ENCODE measurements around the gene COPS2. TPM values are rescaled to one million over a fixed set of nuclear protein-coding genes. Genes with fewer than 3 reads are reported as not detected.

COPS2 gene
- total RNA-seq, 1 experiment from 2014 or later, result 68.6 TPM

GRCh38 chr15:49199666-49200065 is 44.3 kb upstream of the COPS2 start:
- H3K4me3 Mint-ChIP-seq, result no peak overlapping the region
- H3K9me3 Mint-ChIP-seq, result peaks cover under 1% of the 10 kb centered on the region
- DNase-seq (ENCODE audit: low spot score) (no peak), ATAC-seq (no peak)
- H3K4me1 Mint-ChIP-seq, result peaks cover 8% of the 10 kb centered on the region; the same call in 1 of the 2 replicates
- H3K27ac Mint-ChIP-seq, result no peak overlapping the region; the same call in 1 of the 2 replicates
- H3K36me3 Mint-ChIP-seq, result peaks cover 4% of the 10 kb centered on the region; the same call in 1 of the 2 replicates
- ChIA-PET CTCF (no interaction called here), POLR2A (no interaction called here)
- TF ChIP-seq HMGA2 (CRISPR knock-in tag; IDR thresholded peaks at IDR 0.05) (peak; percentile 33; the same call in 1 of the 2 replicates), SP1 (CRISPR knock-in tag; conservative IDR thresholded peaks at IDR 0.05) (no peak), ZNF416 (CRISPR knock-in tag; IDR thresholded peaks at IDR 0.05) (no peak), NR3C1 (CRISPR knock-in tag; conservative IDR thresholded peaks at IDR 0.05; ENCODE audit: low read depth) (no peak), MAX (CRISPR knock-in tag; IDR thresholded peaks at IDR 0.05) (no peak)
- H3K27me3 Mint-ChIP-seq (ENCODE audit: low read depth), result no peaks in the 10 kb centered on the region

- Mint-ChIP-seq H3K27ac (no peak overlapping the region), H3K4me1 (peaks cover 8% of the 10 kb centered on the region; the same call in 1 of the 2 replicates), H3K4me3 (no peak overlapping the region), H3K27me3 (ENCODE audit: low read depth) (no peaks in the 10 kb centered on the region), H3K9me3 (no peaks in the 10 kb centered on the region), H3K36me3 (no peaks in the 10 kb centered on the region)
- DNase-seq (ENCODE audit: low spot score) (no peak), ATAC-seq (no peak)
- ChIA-PET CTCF (interaction anchor here (0.6 kb wide), 1 partner anchor 1150 kb away, joined by 3 read pairs; no protein-coding TSS in a partner anchor), POLR2A (no interaction called here)
- TF ChIP-seq, protein P1, sequence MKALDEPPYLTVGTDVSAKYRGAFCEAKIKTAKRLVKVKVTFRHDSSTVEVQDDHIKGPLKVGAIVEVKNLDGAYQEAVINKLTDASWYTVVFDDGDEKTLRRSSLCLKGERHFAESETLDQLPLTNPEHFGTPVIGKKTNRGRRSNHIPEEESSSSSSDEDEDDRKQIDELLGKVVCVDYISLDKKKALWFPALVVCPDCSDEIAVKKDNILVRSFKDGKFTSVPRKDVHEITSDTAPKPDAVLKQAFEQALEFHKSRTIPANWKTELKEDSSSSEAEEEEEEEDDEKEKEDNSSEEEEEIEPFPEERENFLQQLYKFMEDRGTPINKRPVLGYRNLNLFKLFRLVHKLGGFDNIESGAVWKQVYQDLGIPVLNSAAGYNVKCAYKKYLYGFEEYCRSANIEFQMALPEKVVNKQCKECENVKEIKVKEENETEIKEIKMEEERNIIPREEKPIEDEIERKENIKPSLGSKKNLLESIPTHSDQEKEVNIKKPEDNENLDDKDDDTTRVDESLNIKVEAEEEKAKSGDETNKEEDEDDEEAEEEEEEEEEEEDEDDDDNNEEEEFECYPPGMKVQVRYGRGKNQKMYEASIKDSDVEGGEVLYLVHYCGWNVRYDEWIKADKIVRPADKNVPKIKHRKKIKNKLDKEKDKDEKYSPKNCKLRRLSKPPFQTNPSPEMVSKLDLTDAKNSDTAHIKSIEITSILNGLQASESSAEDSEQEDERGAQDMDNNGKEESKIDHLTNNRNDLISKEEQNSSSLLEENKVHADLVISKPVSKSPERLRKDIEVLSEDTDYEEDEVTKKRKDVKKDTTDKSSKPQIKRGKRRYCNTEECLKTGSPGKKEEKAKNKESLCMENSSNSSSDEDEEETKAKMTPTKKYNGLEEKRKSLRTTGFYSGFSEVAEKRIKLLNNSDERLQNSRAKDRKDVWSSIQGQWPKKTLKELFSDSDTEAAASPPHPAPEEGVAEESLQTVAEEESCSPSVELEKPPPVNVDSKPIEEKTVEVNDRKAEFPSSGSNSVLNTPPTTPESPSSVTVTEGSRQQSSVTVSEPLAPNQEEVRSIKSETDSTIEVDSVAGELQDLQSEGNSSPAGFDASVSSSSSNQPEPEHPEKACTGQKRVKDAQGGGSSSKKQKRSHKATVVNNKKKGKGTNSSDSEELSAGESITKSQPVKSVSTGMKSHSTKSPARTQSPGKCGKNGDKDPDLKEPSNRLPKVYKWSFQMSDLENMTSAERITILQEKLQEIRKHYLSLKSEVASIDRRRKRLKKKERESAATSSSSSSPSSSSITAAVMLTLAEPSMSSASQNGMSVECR (CRISPR knock-in tag; IDR thresholded peaks at IDR 0.05; ENCODE audit: borderline replicate concordance), result no peak
- TF ChIP-seq, protein P2, sequence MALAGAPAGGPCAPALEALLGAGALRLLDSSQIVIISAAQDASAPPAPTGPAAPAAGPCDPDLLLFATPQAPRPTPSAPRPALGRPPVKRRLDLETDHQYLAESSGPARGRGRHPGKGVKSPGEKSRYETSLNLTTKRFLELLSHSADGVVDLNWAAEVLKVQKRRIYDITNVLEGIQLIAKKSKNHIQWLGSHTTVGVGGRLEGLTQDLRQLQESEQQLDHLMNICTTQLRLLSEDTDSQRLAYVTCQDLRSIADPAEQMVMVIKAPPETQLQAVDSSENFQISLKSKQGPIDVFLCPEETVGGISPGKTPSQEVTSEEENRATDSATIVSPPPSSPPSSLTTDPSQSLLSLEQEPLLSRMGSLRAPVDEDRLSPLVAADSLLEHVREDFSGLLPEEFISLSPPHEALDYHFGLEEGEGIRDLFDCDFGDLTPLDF (CRISPR knock-in tag; IDR thresholded peaks at IDR 0.05), result no peak
- TF ChIP-seq SMAD4 (CRISPR knock-in tag; IDR thresholded peaks at IDR 0.05) (no peak), SOX15 (CRISPR knock-in tag; IDR thresholded peaks at IDR 0.05) (no peak), ZNF232 (CRISPR knock-in tag; IDR thresholded peaks at IDR 0.05) (no peak)
Measured at GRCh38 chr15:49196856-49197255, 41.5 kb upstream of the COPS2 start.

DNA sequence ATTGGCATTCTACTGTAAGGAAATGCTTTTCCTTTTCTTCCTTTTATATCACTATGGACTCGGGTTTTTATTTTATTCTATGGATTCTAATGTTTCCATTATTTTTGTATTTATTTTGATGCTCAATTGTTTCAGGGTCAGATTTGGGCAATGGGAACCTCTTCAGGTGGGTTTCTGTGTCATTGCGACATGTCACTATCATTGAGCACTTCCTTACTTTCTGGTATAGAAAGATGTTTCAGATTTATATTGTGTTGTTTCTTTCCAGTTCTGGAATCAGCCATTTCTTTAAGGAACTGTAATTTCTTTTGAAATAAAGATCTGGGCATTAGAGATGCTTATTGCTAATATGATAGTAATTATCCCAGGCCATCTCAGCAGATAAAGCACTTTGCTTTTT is 36.5 kb upstream of the COPS2 start:
- Mint-ChIP-seq H3K9me3 (no peaks in the 10 kb centered on the region), H3K4me3 (no peak overlapping the region), H3K36me3 (no peaks in the 10 kb centered on the region), H3K4me1 (peaks cover 37% of the 10 kb centered on the region), H3K27me3 (ENCODE audit: low read depth) (no peaks in the 10 kb centered on the region), H3K27ac (no peak overlapping the region)
- ChIA-PET CTCF (no interaction called here), POLR2A (no interaction called here)
- TF ChIP-seq ATF2 (CRISPR knock-in tag; IDR thresholded peaks at IDR 0.05; ENCODE audit: borderline replicate concordance, low read depth) (no peak), CDX4 (CRISPR knock-in tag; IDR thresholded peaks at IDR 0.05; ENCODE audit: borderline replicate concordance) (no peak), ZMAT4 (CRISPR knock-in tag; IDR thresholded peaks at IDR 0.05) (no peak), ATF6 (CRISPR knock-in tag; IDR thresholded peaks at IDR 0.05) (no peak), NR2C2 (CRISPR knock-in tag; IDR thresholded peaks at IDR 0.05) (no peak), ZNF317 (CRISPR knock-in tag; IDR thresholded peaks at IDR 0.05; ENCODE audit: borderline replicate concordance, low read depth) (no peak), CREB1 (CRISPR knock-in tag; IDR thresholded peaks at IDR 0.05) (no peak), ZSCAN18 (CRISPR knock-in tag; IDR thresholded peaks at IDR 0.05) (no peak), SMAD4 (CRISPR knock-in tag; IDR thresholded peaks at IDR 0.05) (no peak), ZNF121 (CRISPR knock-in tag; IDR thresholded peaks at IDR 0.05) (no peak)
- DNase-seq (ENCODE audit: low spot score) (no peak), ATAC-seq (no peak)
